ENCODE measurements around the gene PIMREG. TPM values are rescaled to one million over a fixed set of nuclear protein-coding genes. Genes with fewer than 3 reads are reported as not detected.

PIMREG gene
- total RNA-seq, 1 donor from 2014 or later, result not detected

GRCh38 chr17:6423931-6424330 lies 20.3 kb upstream of the PIMREG start:
- H3K27ac ChIP-seq, result no peak overlapping the region
- no peak overlapping the region for H3K4me3 ChIP-seq
- H3K9me3 ChIP-seq, result no peaks in the 10 kb centered on the region
- DNase-seq (ENCODE audit: low spot score in 2 of 2), result no peak
- no peaks in the 10 kb centered on the region for H3K36me3 ChIP-seq
- H3K4me1 ChIP-seq, result no peaks in the 10 kb centered on the region
- no peak for TF ChIP-seq CTCF (IDR thresholded peaks at IDR 0.05)
- no peaks in the 10 kb centered on the region for H3K27me3 ChIP-seq
- intact Hi-C loops (cut with DNase I), result no loop called here

GRCh38 chr17:6425407-6425806 lies 18.8 kb upstream of the PIMREG start:
- Histone ChIP-seq H3K4me1 (no peaks in the 10 kb centered on the region), H3K36me3 (no peaks in the 10 kb centered on the region), H3K9me3 (no peaks in the 10 kb centered on the region), H3K27me3 (no peaks in the 10 kb centered on the region), H3K4me3 (no peak overlapping the region), H3K27ac (no peak overlapping the region)
- no peak for DNase-seq (ENCODE audit: low spot score in 2 of 2)
- intact Hi-C loops (cut with DNase I), result no loop called here
- no peak for TF ChIP-seq CTCF (IDR thresholded peaks at IDR 0.05)

GRCh38 chr17:6426356-6427101 lies 17.7 kb upstream of the PIMREG start:
- DNase-seq (ENCODE audit: low spot score in 2 of 2), result no peak
- Histone ChIP-seq H3K36me3 (no peaks in the 10 kb centered on the region), H3K27me3 (no peaks in the 10 kb centered on the region), H3K4me3 (no peak overlapping the region), H3K27ac (no peak overlapping the region), H3K4me1 (no peaks in the 10 kb centered on the region), H3K9me3 (peaks cover 0 to 8% of the 10 kb centered on the region in 2 donors)
- no peak for TF ChIP-seq CTCF (IDR thresholded peaks at IDR 0.05)
- intact Hi-C loops (cut with DNase I), result no loop called here

GRCh38 chr17:6427279-6427781 lies 16.9 kb upstream of the PIMREG start:
- no peaks in the 10 kb centered on the region for H3K4me1 ChIP-seq
- H3K27ac ChIP-seq, result no peak overlapping the region
- DNase-seq (ENCODE audit: low spot score in 2 of 2), result no peak
- intact Hi-C loops (cut with DNase I), result no loop called here
- H3K9me3 ChIP-seq, result peaks cover 0 to 8% of the 10 kb centered on the region in 2 donors
- no peak overlapping the region for H3K4me3 ChIP-seq
- TF ChIP-seq CTCF (IDR thresholded peaks at IDR 0.05), result no peak
- H3K27me3 ChIP-seq, result no peaks in the 10 kb centered on the region
- H3K36me3 ChIP-seq, result no peaks in the 10 kb centered on the region

DNA sequence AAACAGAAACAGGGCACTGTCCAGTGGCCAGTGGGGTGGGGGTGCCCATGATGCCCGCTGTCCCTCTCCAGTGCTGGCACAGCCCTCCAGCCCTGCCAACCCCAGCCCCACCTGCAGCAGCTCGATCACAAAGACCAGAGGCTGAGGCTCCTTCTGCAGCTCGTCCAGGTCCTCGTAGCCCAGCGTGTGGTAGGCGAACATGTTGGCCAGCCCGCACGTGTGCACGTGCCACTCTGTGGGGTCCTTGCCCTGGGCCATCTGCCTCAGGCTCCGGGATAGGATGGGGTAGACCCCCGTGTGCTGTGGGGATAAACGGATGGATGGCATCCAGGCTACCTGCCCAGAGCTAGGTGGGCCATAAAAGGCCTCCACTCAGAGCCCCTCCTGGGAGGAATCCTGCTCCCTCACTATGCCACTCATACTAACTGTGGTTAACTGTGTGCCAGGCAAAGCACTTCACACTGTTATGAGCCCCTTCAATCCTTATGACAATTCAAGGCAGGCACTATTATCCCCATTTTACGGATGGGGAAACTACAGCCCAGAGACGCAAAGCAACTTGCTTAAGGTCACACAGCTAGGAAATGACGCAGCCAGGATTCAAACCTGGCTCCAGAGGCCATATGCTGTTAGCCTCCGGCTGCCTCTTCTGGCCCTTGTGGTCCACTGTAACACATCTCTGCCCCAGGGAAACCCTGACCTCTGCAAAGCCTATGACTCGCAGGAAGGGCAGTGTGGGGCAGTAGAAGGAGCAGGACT lies 15.9 kb upstream of the PIMREG start:
- no peak overlapping the region for H3K4me3 ChIP-seq
- H3K4me1 ChIP-seq, result no peaks in the 10 kb centered on the region
- intact Hi-C loops (cut with DNase I), result no loop called here
- no peak for TF ChIP-seq CTCF (IDR thresholded peaks at IDR 0.05)
- no peak for DNase-seq (ENCODE audit: low spot score in 2 of 2)
- no peaks in the 10 kb centered on the region for H3K27me3 ChIP-seq
- no peak overlapping the region for H3K27ac ChIP-seq
- H3K36me3 ChIP-seq, result no peaks in the 10 kb centered on the region
- peaks cover 0 to 8% of the 10 kb centered on the region in 2 donors for H3K9me3 ChIP-seq

Measured in ascending aorta (tissue), 2 donors.